Osteocyte (in vitro differentiated cells): ENCODE data around the gene RYK. TPM values are rescaled to one million over a fixed set of nuclear protein-coding genes. Genes with fewer than 3 reads are reported as not detected.
"Not testable (repeated sequence)": the region's sequence is repeated elsewhere in the genome, so short reads cannot be mapped to it uniquely, and the experiment has no call there.

ENCODE experiments used
- DNase-seq: peaks from one replicate; pipeline ENCODE4 v3.0.0; 2021; ENCODE audit warnings: mixed read lengths; ENCODE audit not compliant: unreplicated experiment; ENCODE audit errors: extremely low spot score
- H3K27ac Mint-ChIP-seq: one replicate; pipeline ENCODE4 v1.8.0; 2021; ENCODE audit warnings: mild to moderate bottlenecking, mixed read lengths; ENCODE audit not compliant: unreplicated experiment
- H3K27me3 Mint-ChIP-seq: one replicate; pipeline ENCODE4 v1.8.0; 2021; ENCODE audit warnings: mixed read lengths; ENCODE audit not compliant: unreplicated experiment
- H3K36me3 Mint-ChIP-seq: one replicate; pipeline ENCODE4 v1.8.0; 2021; ENCODE audit warnings: mixed read lengths; ENCODE audit not compliant: unreplicated experiment
- H3K4me1 Mint-ChIP-seq: one replicate; pipeline ENCODE4 v1.8.0; 2021; ENCODE audit warnings: mixed read lengths; ENCODE audit not compliant: unreplicated experiment
- H3K4me3 Mint-ChIP-seq: one replicate; pipeline ENCODE4 v1.8.0; 2021; ENCODE audit warnings: mild to moderate bottlenecking, moderate library complexity, mixed read lengths; ENCODE audit not compliant: unreplicated experiment
- H3K9me3 Mint-ChIP-seq: one replicate; pipeline ENCODE4 v1.8.0; 2021; ENCODE audit warnings: mixed read lengths; ENCODE audit not compliant: unreplicated experiment
- total RNA-seq: library from RNA; stranded (reverse); gene quantifications from 2 replicates; pipeline ENCODE4 v1.2.1, GENCODE V29; 2021
- TF ChIP-seq, protein P1 (sequence below): fragments of 200-600 bp; sonication (generic); IDR thresholded peaks from 2 replicates; pipeline ENCODE4 v1.5.0; 2021; ENCODE audit warnings: antibody characterized with exemption, mild to moderate bottlenecking, moderate library complexity

Gene RYK
- total RNA-seq, 1 donor from 2014 or later: 70.7 TPM

DNA sequence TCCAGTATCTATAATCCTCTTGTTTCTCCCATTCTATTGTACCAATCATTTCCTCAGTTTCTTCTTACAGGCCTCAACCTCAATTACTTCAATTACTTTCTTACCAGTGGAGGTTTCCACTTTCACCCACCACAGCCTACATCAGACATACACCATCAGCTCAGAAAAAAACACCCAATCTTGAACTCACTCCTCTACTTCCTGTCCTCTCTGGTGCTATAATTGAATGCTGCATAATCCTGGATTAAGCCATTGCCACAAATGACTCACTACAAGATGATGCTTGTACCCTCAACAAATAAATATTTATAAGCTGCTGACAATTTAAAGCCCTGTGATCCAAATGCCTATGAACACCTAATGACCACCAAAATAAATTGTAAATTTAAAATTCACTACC, 18.5 kb downstream of the RYK start:
- Mint-ChIP-seq H3K4me3 (no peak overlapping the region), H3K27ac (no peak overlapping the region), H3K4me1 (peaks cover 52% of the 10 kb centered on the region), H3K36me3 (peaks cover 4% of the 10 kb centered on the region), H3K27me3 (no peaks in the 10 kb centered on the region), H3K9me3 (no peaks in the 10 kb centered on the region)
- DNase-seq: no peak
- TF ChIP-seq, protein P1, sequence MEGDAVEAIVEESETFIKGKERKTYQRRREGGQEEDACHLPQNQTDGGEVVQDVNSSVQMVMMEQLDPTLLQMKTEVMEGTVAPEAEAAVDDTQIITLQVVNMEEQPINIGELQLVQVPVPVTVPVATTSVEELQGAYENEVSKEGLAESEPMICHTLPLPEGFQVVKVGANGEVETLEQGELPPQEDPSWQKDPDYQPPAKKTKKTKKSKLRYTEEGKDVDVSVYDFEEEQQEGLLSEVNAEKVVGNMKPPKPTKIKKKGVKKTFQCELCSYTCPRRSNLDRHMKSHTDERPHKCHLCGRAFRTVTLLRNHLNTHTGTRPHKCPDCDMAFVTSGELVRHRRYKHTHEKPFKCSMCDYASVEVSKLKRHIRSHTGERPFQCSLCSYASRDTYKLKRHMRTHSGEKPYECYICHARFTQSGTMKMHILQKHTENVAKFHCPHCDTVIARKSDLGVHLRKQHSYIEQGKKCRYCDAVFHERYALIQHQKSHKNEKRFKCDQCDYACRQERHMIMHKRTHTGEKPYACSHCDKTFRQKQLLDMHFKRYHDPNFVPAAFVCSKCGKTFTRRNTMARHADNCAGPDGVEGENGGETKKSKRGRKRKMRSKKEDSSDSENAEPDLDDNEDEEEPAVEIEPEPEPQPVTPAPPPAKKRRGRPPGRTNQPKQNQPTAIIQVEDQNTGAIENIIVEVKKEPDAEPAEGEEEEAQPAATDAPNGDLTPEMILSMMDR: no peak

- Mint-ChIP-seq H3K27me3 (no peaks in the 10 kb centered on the region), H3K9me3 (no peaks in the 10 kb centered on the region), H3K4me3 (no peak overlapping the region), H3K4me1 (peaks cover 44% of the 10 kb centered on the region), H3K36me3 (peaks cover 4% of the 10 kb centered on the region), H3K27ac (no peak overlapping the region)
- TF ChIP-seq, protein P1: no peak
- no peak for DNase-seq
These were observed 19.5 kb downstream of the RYK start for GRCh38 chr3:134231131-134231530.

- Mint-ChIP-seq H3K36me3 (peaks cover 4% of the 10 kb centered on the region), H3K4me1 (peaks cover 35% of the 10 kb centered on the region), H3K27ac (no peak overlapping the region), H3K4me3 (no peak overlapping the region), H3K27me3 (no peaks in the 10 kb centered on the region), H3K9me3 (no peaks in the 10 kb centered on the region)
- TF ChIP-seq, protein P1: no peak
- DNase-seq: no peak
These were observed 21.6 kb downstream of the RYK start for GRCh38 chr3:134229038-134229437.

DNA sequence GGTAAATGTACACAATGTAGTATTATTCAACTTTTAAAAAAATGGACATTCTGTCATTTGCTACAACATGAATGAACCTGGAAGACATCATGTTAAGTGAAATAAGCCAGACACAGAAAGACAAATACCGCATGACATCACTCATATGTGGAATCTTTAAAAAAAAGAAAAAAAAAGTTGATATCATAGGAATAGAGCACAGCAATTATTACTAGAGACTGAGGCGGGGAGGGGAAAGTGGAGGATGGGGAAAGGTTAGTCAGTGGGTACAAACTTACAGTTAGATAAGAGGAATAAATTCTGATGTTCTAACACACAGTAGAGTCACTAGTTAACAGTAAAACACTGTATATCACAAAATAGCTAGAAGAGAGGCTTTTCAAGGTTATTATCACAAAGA, 22.2 kb downstream of the RYK start:
- Mint-ChIP-seq H3K36me3 (peaks cover 4% of the 10 kb centered on the region), H3K4me3 (no peak overlapping the region), H3K27me3 (no peaks in the 10 kb centered on the region), H3K4me1 (peaks cover 41% of the 10 kb centered on the region), H3K9me3 (no peaks in the 10 kb centered on the region), H3K27ac (no peak overlapping the region)
- no peak for DNase-seq
- TF ChIP-seq, protein P1: no peak

GRCh38 chr3:134228035-134228434, 22.6 kb downstream of the RYK start:
- TF ChIP-seq, protein P1: no peak
- Mint-ChIP-seq H3K36me3 (peaks cover 4% of the 10 kb centered on the region), H3K9me3 (no peaks in the 10 kb centered on the region), H3K4me3 (no peak overlapping the region), H3K4me1 (peaks cover 44% of the 10 kb centered on the region), H3K27ac (no peak overlapping the region), H3K27me3 (no peaks in the 10 kb centered on the region)
- DNase-seq: no peak

GRCh38 chr3:134224796-134225156, 25.9 kb downstream of the RYK start:
- not testable (repeated sequence) for H3K4me3 Mint-ChIP-seq, DNase-seq
- peaks cover 35% of the 10 kb centered on the region for H3K4me1 Mint-ChIP-seq

More at GRCh38 chr3:134224796-134225156, 25.9 kb downstream of the RYK start:
- not testable (repeated sequence) for H3K27ac Mint-ChIP-seq, H3K36me3 Mint-ChIP-seq, H3K27me3 Mint-ChIP-seq, H3K9me3 Mint-ChIP-seq
